ENCODE measurements around the gene CHSY3. TPM values are rescaled to one million over a fixed set of nuclear protein-coding genes. Genes with fewer than 3 reads are reported as not detected.
A peak's percentile ranks its signal among the peaks of the same experiment; 100 is the strongest.

CHSY3 gene
- total RNA-seq, 1 donor from 2014 or later: 1.7 TPM

DNA sequence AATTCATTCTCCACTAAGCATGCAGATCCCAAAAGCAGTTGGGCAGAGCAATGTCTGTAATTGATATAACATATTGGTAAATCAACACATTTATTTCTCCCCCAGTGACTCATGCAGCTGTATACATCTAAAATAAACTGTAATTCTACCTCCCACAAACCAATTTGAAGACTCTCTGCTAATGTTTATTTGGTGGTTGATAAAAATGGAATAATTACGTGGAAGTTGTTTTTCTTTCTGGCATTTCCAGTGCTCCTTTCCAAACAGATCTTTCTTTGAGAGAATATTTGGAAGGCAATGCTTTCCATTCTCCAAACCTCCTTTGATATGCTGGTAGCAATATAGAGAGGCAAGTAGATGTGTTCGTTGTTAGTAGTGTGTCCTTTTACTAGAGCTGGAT lies 194.7 kb downstream of the CHSY3 start:
- H3K4me3 ChIP-seq (ENCODE audit: low read depth, low read length): no peak overlapping the region
- DNase-seq (ENCODE audit: low read depth): no peak
- TF ChIP-seq, protein P1, sequence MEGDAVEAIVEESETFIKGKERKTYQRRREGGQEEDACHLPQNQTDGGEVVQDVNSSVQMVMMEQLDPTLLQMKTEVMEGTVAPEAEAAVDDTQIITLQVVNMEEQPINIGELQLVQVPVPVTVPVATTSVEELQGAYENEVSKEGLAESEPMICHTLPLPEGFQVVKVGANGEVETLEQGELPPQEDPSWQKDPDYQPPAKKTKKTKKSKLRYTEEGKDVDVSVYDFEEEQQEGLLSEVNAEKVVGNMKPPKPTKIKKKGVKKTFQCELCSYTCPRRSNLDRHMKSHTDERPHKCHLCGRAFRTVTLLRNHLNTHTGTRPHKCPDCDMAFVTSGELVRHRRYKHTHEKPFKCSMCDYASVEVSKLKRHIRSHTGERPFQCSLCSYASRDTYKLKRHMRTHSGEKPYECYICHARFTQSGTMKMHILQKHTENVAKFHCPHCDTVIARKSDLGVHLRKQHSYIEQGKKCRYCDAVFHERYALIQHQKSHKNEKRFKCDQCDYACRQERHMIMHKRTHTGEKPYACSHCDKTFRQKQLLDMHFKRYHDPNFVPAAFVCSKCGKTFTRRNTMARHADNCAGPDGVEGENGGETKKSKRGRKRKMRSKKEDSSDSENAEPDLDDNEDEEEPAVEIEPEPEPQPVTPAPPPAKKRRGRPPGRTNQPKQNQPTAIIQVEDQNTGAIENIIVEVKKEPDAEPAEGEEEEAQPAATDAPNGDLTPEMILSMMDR (IDR thresholded peaks at IDR 0.05; ENCODE audit: insufficient read depth, low read length, poor library complexity, severe bottlenecking): no peak
- no peaks in the 10 kb centered on the region for H3K36me3 ChIP-seq (ENCODE audit: control insufficient read depth, insufficient read depth, low read length)
- H3K27me3 ChIP-seq (ENCODE audit: control insufficient read depth, insufficient read depth, low read length): no peaks in the 10 kb centered on the region

DNA sequence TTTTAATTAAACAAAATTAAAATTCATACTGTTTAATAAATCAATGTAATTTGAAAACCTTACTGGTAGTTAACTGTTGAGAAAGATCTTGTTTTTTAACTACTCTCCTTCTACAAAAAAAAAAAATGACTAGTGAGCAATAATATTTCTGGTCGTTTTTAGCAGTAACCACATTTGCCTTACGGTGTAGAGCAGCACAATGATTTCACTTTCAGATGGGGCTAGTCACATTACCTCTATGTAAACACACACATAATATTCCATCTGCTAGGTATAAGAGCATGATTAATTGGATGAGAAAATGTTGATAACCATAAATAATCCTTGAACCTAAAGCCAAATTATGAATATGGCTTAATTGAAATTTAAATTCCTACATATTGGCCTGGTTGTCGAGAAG lies 198.1 kb downstream of the CHSY3 start:
- Histone ChIP-seq H3K27me3 (ENCODE audit: control insufficient read depth, insufficient read depth, low read length) (no peaks in the 10 kb centered on the region), H3K36me3 (ENCODE audit: control insufficient read depth, insufficient read depth, low read length) (no peaks in the 10 kb centered on the region), H3K4me3 (ENCODE audit: low read depth, low read length) (no peak overlapping the region)
- no peak for DNase-seq (ENCODE audit: low read depth)
- TF ChIP-seq, protein P1 (IDR thresholded peaks at IDR 0.05; ENCODE audit: insufficient read depth, low read length, poor library complexity, severe bottlenecking): no peak

DNA sequence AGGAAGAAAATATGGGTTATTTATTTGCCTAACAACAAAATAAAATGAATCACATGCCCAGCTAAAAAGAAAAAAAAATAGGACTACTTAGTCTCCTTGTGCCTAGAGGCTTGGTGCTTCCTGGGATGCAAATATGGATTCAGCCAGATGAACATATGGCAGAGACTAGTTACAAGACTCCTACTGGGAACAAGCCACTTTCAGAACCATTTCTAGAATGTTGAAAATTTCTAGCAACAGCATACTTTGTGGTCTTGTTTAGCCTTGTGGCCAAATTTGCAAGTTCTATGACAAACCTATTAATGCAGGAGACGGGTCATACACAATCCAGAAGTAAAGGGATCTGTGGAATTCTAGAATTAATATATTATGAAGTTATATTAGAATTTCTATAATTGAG lies 198.7 kb downstream of the CHSY3 start:
- no peaks in the 10 kb centered on the region for H3K36me3 ChIP-seq (ENCODE audit: control insufficient read depth, insufficient read depth, low read length)
- H3K4me3 ChIP-seq (ENCODE audit: low read depth, low read length): no peak overlapping the region
- DNase-seq (ENCODE audit: low read depth): no peak
- TF ChIP-seq, protein P1 (IDR thresholded peaks at IDR 0.05; ENCODE audit: insufficient read depth, low read length, poor library complexity, severe bottlenecking): no peak
- H3K27me3 ChIP-seq (ENCODE audit: control insufficient read depth, insufficient read depth, low read length): no peaks in the 10 kb centered on the region

DNA sequence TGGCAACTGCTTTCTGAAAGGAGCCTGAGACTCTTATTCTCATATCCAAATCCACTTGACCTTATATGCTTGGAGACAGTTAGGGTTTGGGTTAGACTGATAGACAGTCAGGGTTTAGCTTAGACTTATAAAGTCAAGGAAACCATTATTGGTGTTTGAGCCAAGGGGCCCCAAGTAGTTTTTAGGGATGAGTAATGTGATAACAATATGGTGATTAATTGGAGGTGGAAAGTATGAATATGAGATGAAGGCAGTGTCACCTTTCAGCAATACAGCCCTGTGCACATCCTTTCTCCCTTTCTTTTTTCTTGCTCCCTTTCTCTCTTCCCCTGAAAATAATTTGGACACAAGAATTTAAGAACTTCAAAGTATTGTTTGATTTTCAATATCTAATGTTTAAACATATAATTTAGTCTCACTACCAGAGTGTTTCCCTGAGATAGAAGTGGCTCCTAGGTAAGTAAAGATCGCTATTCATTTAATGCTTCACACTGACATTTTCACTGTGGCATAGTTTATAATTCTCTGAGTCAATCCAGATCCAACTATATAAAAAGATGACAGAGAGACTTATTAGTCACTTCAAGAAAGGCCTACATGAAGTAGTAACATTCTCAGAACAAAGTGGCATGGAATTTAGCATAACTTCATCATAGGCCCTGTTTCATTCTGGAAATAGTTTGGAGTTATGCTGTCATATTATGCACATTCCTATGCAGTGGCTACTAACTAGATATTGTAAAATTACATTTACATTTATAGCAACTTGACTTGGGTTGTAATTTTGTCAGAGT lies 200.8 kb downstream of the CHSY3 start:
- Histone ChIP-seq H3K4me3 (ENCODE audit: low read depth, low read length) (no peak overlapping the region), H3K36me3 (ENCODE audit: control insufficient read depth, insufficient read depth, low read length) (no peaks in the 10 kb centered on the region), H3K27me3 (ENCODE audit: control insufficient read depth, insufficient read depth, low read length) (no peaks in the 10 kb centered on the region)
- DNase-seq (ENCODE audit: low read depth): no peak
- TF ChIP-seq, protein P1 (IDR thresholded peaks at IDR 0.05; ENCODE audit: insufficient read depth, low read length, poor library complexity, severe bottlenecking): no peak

DNA sequence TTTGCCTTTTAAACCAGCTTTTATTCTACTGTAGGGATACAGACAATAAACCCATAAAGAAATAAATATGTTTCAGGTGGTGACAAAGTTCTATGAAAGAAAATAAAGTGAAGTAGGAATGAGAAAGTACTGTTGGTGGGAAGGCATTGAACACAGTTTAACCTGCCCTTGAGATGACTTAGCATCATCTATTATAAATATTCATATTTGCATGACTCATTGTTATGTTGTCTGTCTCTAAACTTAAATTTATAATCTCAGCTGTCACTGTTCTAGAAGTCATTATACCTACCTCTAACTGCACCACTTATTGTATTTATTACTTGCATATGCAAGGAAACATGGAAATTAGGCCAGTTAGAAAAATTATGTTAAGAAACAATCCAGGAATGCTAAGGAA lies 202.2 kb downstream of the CHSY3 start:
- H3K36me3 ChIP-seq (ENCODE audit: control insufficient read depth, insufficient read depth, low read length): no peaks in the 10 kb centered on the region
- no peak for DNase-seq (ENCODE audit: low read depth)
- no peaks in the 10 kb centered on the region for H3K27me3 ChIP-seq (ENCODE audit: control insufficient read depth, insufficient read depth, low read length)
- H3K4me3 ChIP-seq (ENCODE audit: low read depth, low read length): no peak overlapping the region
- TF ChIP-seq, protein P1 (IDR thresholded peaks at IDR 0.05; ENCODE audit: insufficient read depth, low read length, poor library complexity, severe bottlenecking): no peak

DNA sequence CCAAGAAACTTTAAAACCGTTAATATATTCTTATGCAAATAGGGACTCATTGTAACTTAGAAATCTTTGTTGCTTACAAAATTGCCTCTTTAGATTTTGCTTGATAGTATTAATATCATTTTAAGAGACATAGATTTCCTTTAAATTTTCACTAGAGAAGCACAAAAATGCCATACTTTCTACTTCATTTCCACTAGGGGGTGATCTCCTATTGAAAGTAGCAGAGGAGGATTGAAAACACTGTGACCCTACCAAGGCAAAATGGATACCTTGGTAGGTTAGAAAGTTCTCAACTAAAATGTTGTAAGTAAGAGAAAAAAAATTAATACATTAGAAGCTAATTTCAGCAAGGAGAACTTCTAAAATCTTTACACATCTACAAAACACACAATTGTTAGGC lies 204.9 kb downstream of the CHSY3 start:
- DNase-seq (ENCODE audit: low read depth): peak; percentile 2
- TF ChIP-seq, protein P1 (IDR thresholded peaks at IDR 0.05; ENCODE audit: insufficient read depth, low read length, poor library complexity, severe bottlenecking): peak; percentile 48
- Histone ChIP-seq H3K4me3 (ENCODE audit: low read depth, low read length) (no peak overlapping the region), H3K27me3 (ENCODE audit: control insufficient read depth, insufficient read depth, low read length) (no peaks in the 10 kb centered on the region), H3K36me3 (ENCODE audit: control insufficient read depth, insufficient read depth, low read length) (no peaks in the 10 kb centered on the region)

Measured in kidney epithelial cell (primary cell).